Brain microvascular endothelial cell (primary cell): Measurements from ENCODE around the gene PSRC1.

Experiments used
- DNase-seq: peaks from one replicate; pipeline ENCODE4 v3.0.0-alpha.2; 2020
- H3K27ac ChIP-seq: fragments of 250-450 bp; sonication (Bioruptor Pico); 2 replicates; pipeline ENCODE4 v1.5.1; 2020; ENCODE audit warnings: mild to moderate bottlenecking, moderate library complexity
- H3K27me3 ChIP-seq: fragments of 250-450 bp; sonication (Bioruptor Pico); replicated peaks from 2 replicates; pipeline ENCODE4 v1.5.1; 2020; ENCODE audit warnings: mild to moderate bottlenecking
- H3K36me3 ChIP-seq: fragments of 250-450 bp; sonication (Bioruptor Pico); replicated peaks from 2 replicates; pipeline ENCODE4 v1.5.1; 2020; ENCODE audit warnings: mild to moderate bottlenecking
- H3K4me3 ChIP-seq: 2 replicates; pipeline ENCODE4 v1.5.1; 2011; ENCODE audit warnings: low read depth, mild to moderate bottlenecking, control low read depth, low read length, moderate library complexity
- in situ Hi-C: cut with HindIII; loops from 2 replicates; pipeline ENCODE4 v1.10.0; 2017; ENCODE audit warnings: low sequenced_read_pairs, low pct_ligation_motif_present
- TF ChIP-seq, protein P1 (sequence below): IDR thresholded peaks from 2 replicates; pipeline ENCODE4 v1.5.1; 2011; ENCODE audit warnings: low read depth, mild to moderate bottlenecking, moderate library complexity, low read length, control low read depth, inconsistent platforms; ENCODE audit errors: missing control alignments

The PSRC1 gene

DNA sequence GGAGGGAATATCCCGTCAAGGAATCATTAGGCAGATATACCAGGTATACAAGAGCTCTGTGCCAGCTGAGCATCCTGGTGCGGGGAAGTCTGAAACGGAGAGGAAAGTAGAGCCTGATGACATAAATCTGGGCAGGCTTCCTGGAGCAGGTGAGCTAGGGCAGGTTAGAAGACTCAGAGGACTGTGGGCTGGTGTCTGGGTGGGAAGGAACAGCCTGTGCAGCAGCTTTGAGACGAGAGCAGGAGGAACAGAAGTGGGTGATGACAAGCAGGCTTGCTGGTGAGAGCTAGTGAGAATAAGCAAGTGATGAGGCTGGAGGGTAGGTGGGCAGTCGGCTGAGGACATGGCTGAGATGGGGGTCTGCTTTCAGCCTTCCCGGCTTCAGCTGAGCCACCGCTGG, 26.9 kb downstream of the PSRC1 start:
- Histone ChIP-seq H3K27me3 (no peaks in the 10 kb centered on the region), H3K4me3 (no peak overlapping the region), H3K36me3 (no peaks in the 10 kb centered on the region), H3K27ac (no peak overlapping the region)
- DNase-seq, result no peak
- TF ChIP-seq, protein P1, sequence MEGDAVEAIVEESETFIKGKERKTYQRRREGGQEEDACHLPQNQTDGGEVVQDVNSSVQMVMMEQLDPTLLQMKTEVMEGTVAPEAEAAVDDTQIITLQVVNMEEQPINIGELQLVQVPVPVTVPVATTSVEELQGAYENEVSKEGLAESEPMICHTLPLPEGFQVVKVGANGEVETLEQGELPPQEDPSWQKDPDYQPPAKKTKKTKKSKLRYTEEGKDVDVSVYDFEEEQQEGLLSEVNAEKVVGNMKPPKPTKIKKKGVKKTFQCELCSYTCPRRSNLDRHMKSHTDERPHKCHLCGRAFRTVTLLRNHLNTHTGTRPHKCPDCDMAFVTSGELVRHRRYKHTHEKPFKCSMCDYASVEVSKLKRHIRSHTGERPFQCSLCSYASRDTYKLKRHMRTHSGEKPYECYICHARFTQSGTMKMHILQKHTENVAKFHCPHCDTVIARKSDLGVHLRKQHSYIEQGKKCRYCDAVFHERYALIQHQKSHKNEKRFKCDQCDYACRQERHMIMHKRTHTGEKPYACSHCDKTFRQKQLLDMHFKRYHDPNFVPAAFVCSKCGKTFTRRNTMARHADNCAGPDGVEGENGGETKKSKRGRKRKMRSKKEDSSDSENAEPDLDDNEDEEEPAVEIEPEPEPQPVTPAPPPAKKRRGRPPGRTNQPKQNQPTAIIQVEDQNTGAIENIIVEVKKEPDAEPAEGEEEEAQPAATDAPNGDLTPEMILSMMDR, result no peak
- in situ Hi-C loops, result no loop called here

DNA sequence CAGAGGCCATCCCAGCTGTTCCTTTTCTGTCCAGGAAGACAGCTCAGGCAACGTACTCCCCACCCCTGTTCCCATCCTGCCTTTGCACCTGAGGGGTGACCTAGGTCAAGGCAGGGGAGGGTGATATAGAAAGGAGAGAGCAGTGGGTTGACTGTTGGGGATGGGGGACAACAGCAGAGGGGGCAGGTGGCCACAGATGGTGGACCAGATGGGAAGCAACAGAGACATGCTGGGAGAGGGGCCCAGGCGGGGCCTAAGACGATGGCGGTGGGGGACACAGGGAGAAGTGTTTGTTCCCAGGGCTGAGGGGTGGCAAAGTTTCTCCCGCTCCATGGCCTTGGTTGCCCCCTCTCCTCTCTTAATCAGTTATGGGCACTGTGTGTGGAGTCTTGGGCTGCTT, 27.3 kb downstream of the PSRC1 start:
- no peak for DNase-seq
- Histone ChIP-seq H3K36me3 (no peaks in the 10 kb centered on the region), H3K27ac (no peak overlapping the region), H3K4me3 (no peak overlapping the region), H3K27me3 (no peaks in the 10 kb centered on the region)
- in situ Hi-C loops, result no loop called here
- TF ChIP-seq, protein P1, result no peak

DNA sequence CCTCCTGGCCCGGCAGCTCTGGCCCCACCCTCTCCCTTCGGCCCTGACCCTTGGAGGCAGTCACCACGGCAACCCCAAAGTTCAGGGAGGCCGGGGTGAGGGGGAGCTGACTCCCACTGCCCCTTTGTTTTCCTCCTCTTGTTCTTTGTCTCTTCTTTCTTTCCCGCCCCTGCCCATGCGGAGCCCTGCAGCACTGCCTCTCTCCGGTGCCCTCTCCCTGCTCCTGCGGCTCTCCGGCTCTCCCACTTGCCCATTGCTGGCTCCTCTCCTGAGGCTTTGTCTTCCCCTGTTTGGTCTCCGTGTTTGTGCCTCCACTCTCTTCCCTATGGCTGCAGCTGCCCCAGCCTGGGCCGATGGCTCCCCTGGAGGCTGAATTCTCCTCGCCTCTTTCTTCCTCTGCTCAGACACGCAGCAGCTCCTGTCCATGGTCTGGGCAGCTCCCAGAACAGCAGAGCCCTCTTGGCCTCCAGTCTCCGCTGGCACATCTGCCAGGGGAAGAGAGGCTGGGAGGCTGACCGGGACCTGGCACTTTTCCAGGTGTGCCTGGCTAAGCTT, 27.8 kb downstream of the PSRC1 start:
- Histone ChIP-seq H3K36me3 (no peaks in the 10 kb centered on the region), H3K27ac (no peak overlapping the region), H3K27me3 (no peaks in the 10 kb centered on the region), H3K4me3 (no peak overlapping the region)
- DNase-seq, result no peak
- TF ChIP-seq, protein P1, result peak; percentile 59
- in situ Hi-C loops, result no loop called here

DNA sequence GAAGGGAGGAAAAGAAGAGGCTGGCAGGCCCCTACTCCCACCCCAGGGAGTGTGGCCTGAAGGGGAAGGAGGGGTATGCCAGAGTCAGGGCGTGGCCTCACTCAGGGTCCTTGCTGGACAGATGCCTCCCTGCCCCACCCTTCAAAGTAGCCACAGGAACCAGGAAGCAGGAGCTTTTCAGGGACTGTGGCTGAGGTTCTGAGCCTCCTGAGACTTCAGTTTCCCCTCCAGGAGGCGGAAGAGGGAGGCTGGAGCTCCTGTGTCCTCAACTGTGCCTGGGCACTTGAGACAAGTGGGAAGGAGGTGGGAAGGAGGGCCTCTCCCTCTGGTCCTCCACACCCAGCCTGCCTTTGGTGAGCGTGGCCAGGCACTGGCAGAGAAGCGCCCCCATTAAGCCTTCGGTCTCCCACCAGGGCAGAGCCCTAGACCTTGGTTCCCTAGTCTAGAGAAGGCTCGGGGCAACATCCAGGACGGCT, 28.3 kb downstream of the PSRC1 start:
- no peak overlapping the region for H3K27ac ChIP-seq
- no peaks in the 10 kb centered on the region for H3K27me3 ChIP-seq
- TF ChIP-seq, protein P1, result no peak
- no peaks in the 10 kb centered on the region for H3K36me3 ChIP-seq
- in situ Hi-C loops, result no loop called here
- no peak for DNase-seq
- no peak overlapping the region for H3K4me3 ChIP-seq

DNA sequence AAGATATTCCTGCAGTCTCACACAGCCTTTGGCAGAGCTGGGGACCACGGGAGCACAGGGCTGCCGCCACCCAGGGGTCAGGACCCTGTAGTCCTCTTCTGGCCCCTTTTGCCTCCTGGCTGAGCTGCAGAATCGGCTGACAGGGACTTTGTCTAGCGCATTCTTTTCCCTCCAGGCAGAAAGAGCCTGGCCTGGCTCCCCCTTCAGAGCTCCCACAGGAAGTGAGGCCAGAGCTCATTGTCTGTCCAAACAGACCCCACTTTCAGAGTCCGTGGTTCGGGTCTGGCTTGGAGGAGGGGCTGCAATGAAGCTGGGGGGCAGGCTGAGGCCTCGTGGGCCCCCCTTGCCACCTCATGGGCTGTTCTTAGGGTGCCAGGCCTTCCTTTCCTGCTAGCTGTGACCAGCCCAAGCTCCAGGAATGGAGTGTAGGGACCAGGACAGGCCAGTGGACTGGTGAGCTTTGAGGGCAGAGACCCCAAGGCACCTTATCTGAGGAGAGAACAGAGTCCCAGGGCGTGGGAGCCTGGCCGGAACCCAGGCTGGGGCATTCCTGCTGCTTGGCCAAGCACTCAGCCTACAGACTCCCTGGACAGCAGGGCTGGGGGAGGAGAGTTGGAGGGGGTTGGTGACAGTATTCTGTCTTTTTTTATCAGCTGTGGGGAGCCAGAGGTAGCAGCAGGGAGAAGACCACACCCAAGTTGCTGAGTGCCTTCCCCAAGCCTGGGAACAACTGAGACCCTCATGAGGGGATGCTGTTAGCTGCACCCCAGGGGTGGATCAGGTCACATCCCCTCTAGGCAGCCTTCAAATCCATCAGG, 28.9 kb downstream of the PSRC1 start:
- in situ Hi-C loops, result no loop called here
- no peak overlapping the region for H3K4me3 ChIP-seq
- no peaks in the 10 kb centered on the region for H3K36me3 ChIP-seq

More for the DNA sequence above, 28.9 kb downstream of the PSRC1 start:
- no peaks in the 10 kb centered on the region for H3K27me3 ChIP-seq
- TF ChIP-seq, protein P1, result no peak
- H3K27ac ChIP-seq, result no peak overlapping the region
- DNase-seq, result no peak
